Astrocyte of the spinal cord (primary cell): Measurements from ENCODE around the gene ODF2.

Source experiments
- DNase-seq: peaks from one replicate; pipeline ENCODE4 v3.0.0; 2011; ENCODE audit warnings: low read depth, low spot score
- H3K4me3 ChIP-seq: 2 replicates; pipeline ENCODE4 v1.5.1; 2011; ENCODE audit warnings: low read depth, mild to moderate bottlenecking, low read length, moderate library complexity
- in situ Hi-C: cut with HindIII; loops from 2 replicates; pipeline ENCODE4 v1.10.0; 2017; ENCODE audit warnings: low sequenced_read_pairs
- TF ChIP-seq, protein P1 (sequence below): IDR thresholded peaks from 2 replicates; pipeline ENCODE4 v1.5.1; 2012; ENCODE audit warnings: low read depth, mild to moderate bottlenecking, low read length, inconsistent platforms

Gene ODF2

DNA sequence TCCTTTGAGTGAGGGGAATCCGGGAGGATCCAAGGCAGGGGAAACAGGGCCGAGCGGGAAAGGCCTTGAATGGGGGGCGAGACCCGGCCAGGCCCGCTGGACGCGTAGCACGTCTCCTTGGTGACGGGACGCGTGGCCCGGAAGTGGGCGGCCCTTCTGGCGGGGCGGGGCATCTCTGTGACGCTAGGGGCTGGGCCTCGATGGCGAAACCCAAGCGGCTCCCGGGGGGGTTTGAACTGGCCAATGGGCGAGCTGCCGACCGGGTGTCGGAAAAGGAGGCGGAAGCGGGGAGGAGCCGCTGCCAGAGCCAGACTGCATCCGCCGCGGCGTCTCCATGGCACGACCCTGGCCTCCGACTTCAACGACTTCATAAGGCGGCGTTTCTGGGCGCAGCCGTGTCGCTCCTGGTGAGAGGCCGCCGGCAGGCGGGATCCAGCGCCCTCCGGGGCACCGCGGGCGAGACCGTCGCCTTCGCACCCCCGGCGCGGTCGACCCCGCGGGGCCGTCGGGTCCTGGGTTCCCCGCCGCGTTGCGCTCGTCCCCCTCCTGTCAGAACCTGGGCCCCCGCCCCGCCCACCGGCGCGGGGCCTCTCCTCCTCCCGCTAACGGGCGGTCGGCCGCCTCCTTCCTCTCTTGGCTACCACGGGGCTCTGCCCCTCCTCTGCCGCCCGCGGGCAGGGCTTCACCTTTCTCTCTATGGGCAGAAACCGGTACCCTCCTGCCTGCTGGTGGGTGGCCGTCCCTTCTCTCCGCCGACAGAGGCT, at the start of gene ODF2:
TSS of gene ODF2 (plus strand) at position 158 of the 764 bp plus-strand sequence. CDS start at position 244, 86 bp downstream.
- peak; percentile 95 for DNase-seq
- H3K4me3 ChIP-seq = peak within 1 kb of the TSS; percentile 84
- in situ Hi-C loops = no loop called here
- TF ChIP-seq, protein P1, sequence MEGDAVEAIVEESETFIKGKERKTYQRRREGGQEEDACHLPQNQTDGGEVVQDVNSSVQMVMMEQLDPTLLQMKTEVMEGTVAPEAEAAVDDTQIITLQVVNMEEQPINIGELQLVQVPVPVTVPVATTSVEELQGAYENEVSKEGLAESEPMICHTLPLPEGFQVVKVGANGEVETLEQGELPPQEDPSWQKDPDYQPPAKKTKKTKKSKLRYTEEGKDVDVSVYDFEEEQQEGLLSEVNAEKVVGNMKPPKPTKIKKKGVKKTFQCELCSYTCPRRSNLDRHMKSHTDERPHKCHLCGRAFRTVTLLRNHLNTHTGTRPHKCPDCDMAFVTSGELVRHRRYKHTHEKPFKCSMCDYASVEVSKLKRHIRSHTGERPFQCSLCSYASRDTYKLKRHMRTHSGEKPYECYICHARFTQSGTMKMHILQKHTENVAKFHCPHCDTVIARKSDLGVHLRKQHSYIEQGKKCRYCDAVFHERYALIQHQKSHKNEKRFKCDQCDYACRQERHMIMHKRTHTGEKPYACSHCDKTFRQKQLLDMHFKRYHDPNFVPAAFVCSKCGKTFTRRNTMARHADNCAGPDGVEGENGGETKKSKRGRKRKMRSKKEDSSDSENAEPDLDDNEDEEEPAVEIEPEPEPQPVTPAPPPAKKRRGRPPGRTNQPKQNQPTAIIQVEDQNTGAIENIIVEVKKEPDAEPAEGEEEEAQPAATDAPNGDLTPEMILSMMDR = no peak

DNA sequence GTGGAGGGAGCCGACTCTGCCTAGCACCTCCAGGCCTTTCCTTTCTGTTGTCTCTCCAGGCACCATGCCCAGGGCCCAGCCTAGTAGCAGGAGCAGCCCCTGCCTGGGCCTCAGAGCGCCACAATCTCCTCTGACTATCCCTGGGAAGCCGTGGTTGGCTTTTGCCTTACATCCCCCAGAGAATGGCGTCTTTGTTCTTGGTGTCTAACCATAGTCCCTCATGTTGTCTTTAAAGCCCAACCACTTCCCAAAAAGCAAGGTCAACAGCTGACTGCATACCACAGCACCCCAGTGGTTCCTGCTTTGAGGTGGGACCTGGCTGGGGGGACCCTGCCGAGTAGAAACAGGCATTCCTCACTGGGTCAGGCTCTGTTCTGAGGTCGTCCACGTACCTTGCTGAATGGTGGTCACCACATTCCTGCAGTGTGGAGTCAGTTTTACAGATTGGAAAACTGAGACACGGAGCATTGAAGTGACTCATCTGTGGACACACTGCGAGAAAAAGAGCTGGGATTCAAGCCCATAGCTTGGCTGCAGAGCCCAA, 48.9 kb upstream of the ODF2 start:
- in situ Hi-C loops = no loop called here
- no peak overlapping the region for H3K4me3 ChIP-seq
- TF ChIP-seq, protein P1 = no peak
- peak; percentile 54 for DNase-seq

DNA sequence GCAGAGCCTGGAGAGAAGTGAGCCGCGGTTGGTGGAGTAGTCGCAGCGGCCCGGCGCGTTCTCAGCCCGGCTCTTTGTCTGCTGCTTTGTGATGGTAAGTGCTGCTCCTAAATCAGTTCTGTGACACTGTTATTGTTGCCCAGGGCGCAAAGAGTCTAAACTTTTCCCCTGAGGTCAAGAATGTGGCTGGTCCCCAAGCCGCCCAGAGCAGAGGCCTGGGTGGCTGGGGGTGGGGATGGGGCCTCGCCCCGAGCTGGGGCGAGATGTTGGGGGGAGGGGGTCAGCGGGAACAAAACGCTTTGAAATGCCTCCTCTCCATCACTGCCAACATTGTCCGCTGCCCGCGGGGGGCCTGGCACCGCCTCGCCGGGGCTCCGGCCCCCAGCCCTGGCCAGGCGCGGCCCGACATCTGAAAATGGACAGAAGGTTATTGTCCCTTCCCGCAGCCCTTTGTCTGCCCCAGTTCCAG, 46.8 kb upstream of the ODF2 start:
- in situ Hi-C loops = no loop called here
- no peak for DNase-seq
- TF ChIP-seq, protein P1 = no peak
- H3K4me3 ChIP-seq = no peak overlapping the region

DNA sequence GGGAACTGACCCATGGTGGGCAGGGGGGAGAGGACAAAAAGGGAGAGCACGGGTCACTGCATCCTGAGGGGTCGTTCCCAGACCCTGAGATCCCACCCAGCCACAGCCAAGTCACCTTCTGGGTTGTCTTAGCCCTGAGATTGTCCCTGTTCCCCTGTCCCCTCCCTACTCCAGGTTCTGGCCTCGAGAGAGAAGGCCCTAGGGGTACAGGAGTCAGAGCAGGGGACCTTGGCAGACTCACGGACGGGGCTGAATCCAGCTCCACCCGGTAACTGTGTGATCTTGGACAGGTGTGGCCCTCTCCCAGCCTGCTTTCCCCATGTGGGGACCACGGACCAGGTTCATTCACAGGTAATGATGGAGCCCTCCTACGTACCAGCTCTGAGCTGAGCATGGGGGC, 46.4 kb upstream of the ODF2 start:
- DNase-seq = no peak
- no peak overlapping the region for H3K4me3 ChIP-seq
- in situ Hi-C loops = no loop called here
- TF ChIP-seq, protein P1 = no peak

DNA sequence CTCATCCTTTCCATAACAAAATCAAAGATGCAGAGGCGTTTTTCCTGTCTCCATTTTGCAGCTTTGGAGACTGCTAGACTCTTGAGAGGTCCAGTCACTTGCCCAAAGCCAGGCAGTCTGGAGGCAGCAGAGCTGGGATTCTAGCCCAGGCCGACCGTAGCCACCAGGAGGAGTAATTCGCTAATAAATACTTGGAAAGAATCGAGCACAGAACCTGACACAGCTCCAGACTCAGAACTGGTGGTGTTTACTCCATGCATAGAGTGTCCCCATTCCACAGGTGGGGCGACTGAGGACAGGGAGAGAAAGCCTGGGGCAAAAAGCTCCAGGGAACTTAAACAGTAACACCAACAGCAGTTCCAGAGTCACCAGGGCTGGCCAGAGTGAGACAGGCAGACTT, 45.8 kb upstream of the ODF2 start:
- TF ChIP-seq, protein P1 = peak; percentile 46
- H3K4me3 ChIP-seq = no peak overlapping the region
- in situ Hi-C loops = no loop called here
- peak; percentile 29 for DNase-seq

DNA sequence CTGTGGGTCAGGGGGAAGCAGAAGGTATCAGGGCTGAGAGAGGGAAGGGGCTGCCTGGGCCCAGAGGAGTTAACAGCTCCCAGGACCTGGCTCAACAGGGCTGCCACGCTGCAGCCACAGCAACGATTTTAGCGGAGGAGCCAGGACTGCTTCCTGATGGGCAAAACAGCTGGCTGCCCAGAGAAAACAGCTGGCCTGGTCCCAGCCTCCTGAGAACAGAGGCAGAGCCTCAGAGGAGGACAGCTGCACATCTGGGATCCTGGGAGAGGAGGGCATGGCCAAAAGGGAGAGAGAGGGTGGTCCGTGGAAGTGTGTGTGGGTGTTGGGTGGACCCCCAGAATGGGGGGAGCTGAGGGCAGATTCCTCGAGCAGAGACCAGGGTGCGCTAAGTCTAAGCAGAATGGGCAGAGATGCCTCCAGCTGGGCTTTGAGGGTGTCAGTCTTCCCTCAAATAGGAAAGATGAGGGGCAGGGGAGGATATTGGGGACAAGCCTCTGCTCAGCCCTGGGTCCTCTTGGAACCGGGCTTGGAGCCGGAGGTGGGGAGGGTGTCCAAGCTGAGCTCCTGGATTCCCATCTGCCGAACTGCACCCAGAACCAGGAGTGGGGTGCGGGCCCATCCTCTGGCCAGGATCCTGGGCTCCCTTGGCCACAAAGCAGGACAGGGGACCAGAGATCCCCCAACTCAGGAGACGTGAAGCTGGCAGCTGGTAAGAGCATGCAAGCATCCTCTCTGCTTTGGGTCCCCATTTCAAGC, 44.3 kb upstream of the ODF2 start:
- DNase-seq = no peak
- TF ChIP-seq, protein P1 = no peak
- in situ Hi-C loops = no loop called here
- H3K4me3 ChIP-seq = no peak overlapping the region
